Activated T-helper 1 cell treated with anti-CD3 and anti-CD28 coated beads, Interleukin-12 subunit alpha, Interleukin-12 subunit beta, Interleukin-2, Interleukin-4 antibody, amounts not matched to agents 30 ng/mL and 10 ng/mL and 1 ng/mL, durations not matched to agents 14 hours and 24 hours and 36 hours (primary cell): Measurements from ENCODE around the gene IL4R. TPM values are rescaled to one million over a fixed set of nuclear protein-coding genes. Genes with fewer than 3 reads are reported as not detected.

ENCODE experiments used
- DNase-seq: peaks from one replicate; pipeline ENCODE4 v3.0.0; 2021; ENCODE audit warnings: low spot score
- H3K27ac Mint-ChIP-seq: one replicate; pipeline ENCODE4 v1.8.0; 2021; ENCODE audit warnings: mild to moderate bottlenecking, mixed read lengths
- H3K27me3 Mint-ChIP-seq: one replicate; pipeline ENCODE4 v1.8.0; 2022; ENCODE audit warnings: mild to moderate bottlenecking, moderate library complexity, mixed read lengths; ENCODE audit not compliant: insufficient read depth
- H3K36me3 Mint-ChIP-seq: one replicate; pipeline ENCODE4 v1.8.0; 2021; ENCODE audit warnings: low read depth, mixed read lengths
- H3K4me1 Mint-ChIP-seq: one replicate; pipeline ENCODE4 v1.8.0; 2021; ENCODE audit warnings: low read depth, mixed read lengths
- H3K4me3 Mint-ChIP-seq: one replicate; pipeline ENCODE4 v1.8.0; 2021; ENCODE audit warnings: mild to moderate bottlenecking, moderate library complexity, mixed read lengths
- H3K9me3 Mint-ChIP-seq: one replicate; pipeline ENCODE4 v1.8.0; 2021; ENCODE audit warnings: mixed read lengths
- intact Hi-C: fragments of 100-400 bp; cut with micrococcal nuclease; formaldehyde crosslinking; loops from one replicate; pipeline ENCODE4 v1.15.1; 2024
- total RNA-seq: library from RNA; stranded (reverse); gene quantifications from 2 replicates; pipeline ENCODE4 v1.2.3, GENCODE V29; 2022

The IL4R gene
- total RNA-seq, 1 donor from 2014 or later, result 320 TPM

- Mint-ChIP-seq H3K27ac (no peak overlapping the region), H3K27me3 (no peaks in the 10 kb centered on the region)
- intact Hi-C loops, result no loop called here
Measured at GRCh38 chr16:27332105-27332504, 18.3 kb downstream of the IL4R start.

GRCh38 chr16:27333104-27333503 is 19.3 kb downstream of the IL4R start:
- H3K36me3 Mint-ChIP-seq, result peaks cover 70% of the 10 kb centered on the region
- DNase-seq, result no peak
- peak overlapping the region; percentile 20 for H3K27ac Mint-ChIP-seq
- peaks cover 55% of the 10 kb centered on the region for H3K4me1 Mint-ChIP-seq
- peak overlapping the region; percentile 7 for H3K4me3 Mint-ChIP-seq
- H3K9me3 Mint-ChIP-seq, result no peaks in the 10 kb centered on the region
- intact Hi-C loops, result no loop called here
- no peaks in the 10 kb centered on the region for H3K27me3 Mint-ChIP-seq

More at GRCh38 chr16:27332105-27332504, 18.3 kb downstream of the IL4R start:
- Mint-ChIP-seq H3K4me3 (no peak overlapping the region), H3K4me1 (peaks cover 61% of the 10 kb centered on the region), H3K36me3 (peaks cover 73% of the 10 kb centered on the region), H3K9me3 (no peaks in the 10 kb centered on the region)
- DNase-seq, result no peak

GRCh38 chr16:27333549-27333948 is 19.8 kb downstream of the IL4R start:
- Mint-ChIP-seq H3K27ac (no peak overlapping the region), H3K4me1 (peaks cover 58% of the 10 kb centered on the region), H3K36me3 (peaks cover 74% of the 10 kb centered on the region), H3K27me3 (no peaks in the 10 kb centered on the region), H3K9me3 (no peaks in the 10 kb centered on the region), H3K4me3 (no peak overlapping the region)
- DNase-seq, result no peak
- intact Hi-C loops, result no loop called here

- peak overlapping the region; percentile 60 for H3K27ac Mint-ChIP-seq
- H3K9me3 Mint-ChIP-seq, result no peaks in the 10 kb centered on the region
- peaks cover 70% of the 10 kb centered on the region for H3K36me3 Mint-ChIP-seq
- no peak overlapping the region for H3K4me3 Mint-ChIP-seq
- peaks cover 52% of the 10 kb centered on the region for H3K4me1 Mint-ChIP-seq
- DNase-seq, result no peak
- intact Hi-C loops, result no loop called here
- H3K27me3 Mint-ChIP-seq, result no peaks in the 10 kb centered on the region
Measured at GRCh38 chr16:27334192-27334764, 20.5 kb downstream of the IL4R start.

- H3K4me1 Mint-ChIP-seq, result peaks cover 51% of the 10 kb centered on the region
- no peak overlapping the region for H3K27ac Mint-ChIP-seq
- no peak for DNase-seq
- no peaks in the 10 kb centered on the region for H3K27me3 Mint-ChIP-seq
- H3K36me3 Mint-ChIP-seq, result peaks cover 70% of the 10 kb centered on the region
- H3K9me3 Mint-ChIP-seq, result no peaks in the 10 kb centered on the region
- H3K4me3 Mint-ChIP-seq, result no peak overlapping the region
- intact Hi-C loops, result no loop called here
Measured at GRCh38 chr16:27334838-27335237, 21.1 kb downstream of the IL4R start.

GRCh38 chr16:27335349-27336053 is 21.7 kb downstream of the IL4R start:
- intact Hi-C loops, result no loop called here
- H3K27ac Mint-ChIP-seq, result no peak overlapping the region
- H3K4me3 Mint-ChIP-seq, result no peak overlapping the region
- H3K27me3 Mint-ChIP-seq, result no peaks in the 10 kb centered on the region
- no peaks in the 10 kb centered on the region for H3K9me3 Mint-ChIP-seq
- H3K4me1 Mint-ChIP-seq, result peaks cover 50% of the 10 kb centered on the region
- H3K36me3 Mint-ChIP-seq, result peaks cover 70% of the 10 kb centered on the region
- DNase-seq, result no peak

GRCh38 chr16:27337024-27337423 is 23.2 kb downstream of the IL4R start:
- H3K9me3 Mint-ChIP-seq, result no peaks in the 10 kb centered on the region
- no peak for DNase-seq
- no peak overlapping the region for H3K27ac Mint-ChIP-seq
- peaks cover 50% of the 10 kb centered on the region for H3K4me1 Mint-ChIP-seq
- H3K4me3 Mint-ChIP-seq, result no peak overlapping the region
- no peaks in the 10 kb centered on the region for H3K27me3 Mint-ChIP-seq
- peaks cover 73% of the 10 kb centered on the region for H3K36me3 Mint-ChIP-seq
- intact Hi-C loops, result no loop called here

GRCh38 chr16:27339180-27339579 is 25.4 kb downstream of the IL4R start:
- H3K4me3 Mint-ChIP-seq, result no peak overlapping the region
- H3K36me3 Mint-ChIP-seq, result peaks cover 66% of the 10 kb centered on the region
- H3K27me3 Mint-ChIP-seq, result no peaks in the 10 kb centered on the region
- no peak for DNase-seq
- H3K9me3 Mint-ChIP-seq, result no peaks in the 10 kb centered on the region
- H3K4me1 Mint-ChIP-seq, result peaks cover 39% of the 10 kb centered on the region
- intact Hi-C loops, result no loop called here
- no peak overlapping the region for H3K27ac Mint-ChIP-seq

- no peaks in the 10 kb centered on the region for H3K9me3 Mint-ChIP-seq
- peaks cover 65% of the 10 kb centered on the region for H3K36me3 Mint-ChIP-seq
- peaks cover 26% of the 10 kb centered on the region for H3K4me1 Mint-ChIP-seq
- H3K27ac Mint-ChIP-seq, result peak overlapping the region; percentile 53
- intact Hi-C loops, result no loop called here
- H3K27me3 Mint-ChIP-seq, result no peaks in the 10 kb centered on the region
- H3K4me3 Mint-ChIP-seq, result no peak overlapping the region
- no peak for DNase-seq
Measured at GRCh38 chr16:27340654-27341053, 26.9 kb downstream of the IL4R start.

- Mint-ChIP-seq H3K4me1 (peaks cover 17% of the 10 kb centered on the region), H3K9me3 (no peaks in the 10 kb centered on the region), H3K27me3 (no peaks in the 10 kb centered on the region), H3K36me3 (peaks cover 60% of the 10 kb centered on the region), H3K4me3 (no peak overlapping the region), H3K27ac (no peak overlapping the region)
- intact Hi-C loops, result no loop called here
- no peak for DNase-seq
Measured at GRCh38 chr16:27341549-27341948, 27.8 kb downstream of the IL4R start.

GRCh38 chr16:27341971-27342370 is 28.2 kb downstream of the IL4R start:
- intact Hi-C loops, result no loop called here
- peaks cover 16% of the 10 kb centered on the region for H3K4me1 Mint-ChIP-seq
- H3K4me3 Mint-ChIP-seq, result no peak overlapping the region
- H3K27ac Mint-ChIP-seq, result peak overlapping the region; percentile 76
- H3K36me3 Mint-ChIP-seq, result peaks cover 63% of the 10 kb centered on the region
- H3K27me3 Mint-ChIP-seq, result no peaks in the 10 kb centered on the region
- no peak for DNase-seq
- no peaks in the 10 kb centered on the region for H3K9me3 Mint-ChIP-seq

- Mint-ChIP-seq H3K27ac (no peak overlapping the region), H3K4me1 (peaks cover 10% of the 10 kb centered on the region), H3K9me3 (no peaks in the 10 kb centered on the region), H3K27me3 (no peaks in the 10 kb centered on the region), H3K36me3 (peaks cover 72% of the 10 kb centered on the region), H3K4me3 (no peak overlapping the region)
- intact Hi-C loops, result no loop called here
- DNase-seq, result no peak
Measured at GRCh38 chr16:27344721-27345120, 30.9 kb downstream of the IL4R start.

GRCh38 chr16:27345201-27345600 is 31.4 kb downstream of the IL4R start:
- no peak for DNase-seq
- H3K4me1 Mint-ChIP-seq, result peaks cover 10% of the 10 kb centered on the region
- peaks cover 72% of the 10 kb centered on the region for H3K36me3 Mint-ChIP-seq
- no peak overlapping the region for H3K4me3 Mint-ChIP-seq
- intact Hi-C loops, result no loop called here
- no peaks in the 10 kb centered on the region for H3K27me3 Mint-ChIP-seq
- no peaks in the 10 kb centered on the region for H3K9me3 Mint-ChIP-seq
- H3K27ac Mint-ChIP-seq, result no peak overlapping the region
